ENCODE measurements around the gene EXT2.

- TF ChIP-seq ZNF565 (CRISPR knock-in tag; conservative IDR thresholded peaks at IDR 0.05; ENCODE audit: low read depth) (no peak), ARNTL (CRISPR knock-in tag; IDR thresholded peaks at IDR 0.05; ENCODE audit: borderline replicate concordance, low read depth) (no peak), CREB5 (CRISPR knock-in tag; IDR thresholded peaks at IDR 0.05; ENCODE audit: low read depth) (no peak), TCF4 (CRISPR knock-in tag; IDR thresholded peaks at IDR 0.05; ENCODE audit: borderline replicate concordance) (no peak), TOX (CRISPR knock-in tag; IDR thresholded peaks at IDR 0.05; ENCODE audit: borderline replicate concordance) (no peak), ZFP30 (CRISPR knock-in tag; IDR thresholded peaks at IDR 0.05) (no peak)
- TF ChIP-seq, protein P1, sequence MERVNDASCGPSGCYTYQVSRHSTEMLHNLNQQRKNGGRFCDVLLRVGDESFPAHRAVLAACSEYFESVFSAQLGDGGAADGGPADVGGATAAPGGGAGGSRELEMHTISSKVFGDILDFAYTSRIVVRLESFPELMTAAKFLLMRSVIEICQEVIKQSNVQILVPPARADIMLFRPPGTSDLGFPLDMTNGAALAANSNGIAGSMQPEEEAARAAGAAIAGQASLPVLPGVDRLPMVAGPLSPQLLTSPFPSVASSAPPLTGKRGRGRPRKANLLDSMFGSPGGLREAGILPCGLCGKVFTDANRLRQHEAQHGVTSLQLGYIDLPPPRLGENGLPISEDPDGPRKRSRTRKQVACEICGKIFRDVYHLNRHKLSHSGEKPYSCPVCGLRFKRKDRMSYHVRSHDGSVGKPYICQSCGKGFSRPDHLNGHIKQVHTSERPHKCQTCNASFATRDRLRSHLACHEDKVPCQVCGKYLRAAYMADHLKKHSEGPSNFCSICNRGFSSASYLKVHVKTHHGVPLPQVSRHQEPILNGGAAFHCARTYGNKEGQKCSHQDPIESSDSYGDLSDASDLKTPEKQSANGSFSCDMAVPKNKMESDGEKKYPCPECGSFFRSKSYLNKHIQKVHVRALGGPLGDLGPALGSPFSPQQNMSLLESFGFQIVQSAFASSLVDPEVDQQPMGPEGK (CRISPR knock-in tag; IDR thresholded peaks at IDR 0.05; ENCODE audit: borderline replicate concordance) = no peak
- TF ChIP-seq, protein P2, sequence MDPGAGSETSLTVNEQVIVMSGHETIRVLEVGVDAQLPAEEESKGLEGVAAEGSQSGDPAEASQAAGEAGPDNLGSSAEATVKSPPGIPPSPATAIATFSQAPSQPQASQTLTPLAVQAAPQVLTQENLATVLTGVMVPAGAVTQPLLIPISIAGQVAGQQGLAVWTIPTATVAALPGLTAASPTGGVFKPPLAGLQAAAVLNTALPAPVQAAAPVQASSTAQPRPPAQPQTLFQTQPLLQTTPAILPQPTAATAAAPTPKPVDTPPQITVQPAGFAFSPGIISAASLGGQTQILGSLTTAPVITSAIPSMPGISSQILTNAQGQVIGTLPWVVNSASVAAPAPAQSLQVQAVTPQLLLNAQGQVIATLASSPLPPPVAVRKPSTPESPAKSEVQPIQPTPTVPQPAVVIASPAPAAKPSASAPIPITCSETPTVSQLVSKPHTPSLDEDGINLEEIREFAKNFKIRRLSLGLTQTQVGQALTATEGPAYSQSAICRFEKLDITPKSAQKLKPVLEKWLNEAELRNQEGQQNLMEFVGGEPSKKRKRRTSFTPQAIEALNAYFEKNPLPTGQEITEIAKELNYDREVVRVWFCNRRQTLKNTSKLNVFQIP (CRISPR knock-in tag; IDR thresholded peaks at IDR 0.05; ENCODE audit: borderline replicate concordance, low read depth) = no peak
Measured at GRCh38 chr11:44286268-44286880, 190.9 kb downstream of the EXT2 start.
